GM20000 (cell line): ENCODE results near the gene MYRIP.

ENCODE experiments used
- DNase-seq: peaks from one replicate; pipeline ENCODE4 v3.0.0; 2012; ENCODE audit warnings: low spot score
- CTCF ChIP-seq: IDR thresholded peaks from 2 replicates; pipeline ENCODE4 v1.5.1; 2012; ENCODE audit warnings: mild to moderate bottlenecking, control low read depth; ENCODE audit errors: extremely low read depth, missing control alignments

MYRIP gene

GRCh38 chr3:40160933-40161332 is 351.5 kb downstream of the MYRIP start:
- DNase-seq = no peak
- no peak for TF ChIP-seq CTCF

GRCh38 chr3:40162616-40163015 is 353.2 kb downstream of the MYRIP start:
- no peak for TF ChIP-seq CTCF
- DNase-seq = no peak

- no peak for TF ChIP-seq CTCF
- no peak for DNase-seq
Measured at GRCh38 chr3:40166997-40167396, 357.6 kb downstream of the MYRIP start.

- DNase-seq = no peak
- no peak for TF ChIP-seq CTCF
Measured at GRCh38 chr3:40167958-40168357, 358.5 kb downstream of the MYRIP start.

DNA sequence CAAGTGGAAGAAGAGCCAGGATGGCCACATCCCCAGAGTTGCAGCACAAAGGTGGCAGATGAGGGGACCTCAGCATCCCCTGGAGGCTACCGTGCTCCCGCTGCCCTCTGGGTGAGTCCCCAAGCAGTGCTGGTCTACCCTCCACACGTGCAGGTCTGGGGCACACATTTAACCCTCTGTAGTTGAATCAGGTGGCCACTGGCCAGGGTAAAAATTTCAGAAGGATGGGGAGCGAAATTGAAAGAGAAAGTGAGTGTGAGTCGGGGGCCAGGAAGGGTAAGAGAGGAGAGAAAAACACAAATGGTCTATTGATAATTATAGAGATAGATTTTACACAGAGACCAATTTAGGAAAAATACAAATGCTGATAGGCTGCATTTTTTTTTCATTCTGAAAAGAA is 360.6 kb downstream of the MYRIP start:
- TF ChIP-seq CTCF = no peak
- DNase-seq = peak; percentile 18

DNA sequence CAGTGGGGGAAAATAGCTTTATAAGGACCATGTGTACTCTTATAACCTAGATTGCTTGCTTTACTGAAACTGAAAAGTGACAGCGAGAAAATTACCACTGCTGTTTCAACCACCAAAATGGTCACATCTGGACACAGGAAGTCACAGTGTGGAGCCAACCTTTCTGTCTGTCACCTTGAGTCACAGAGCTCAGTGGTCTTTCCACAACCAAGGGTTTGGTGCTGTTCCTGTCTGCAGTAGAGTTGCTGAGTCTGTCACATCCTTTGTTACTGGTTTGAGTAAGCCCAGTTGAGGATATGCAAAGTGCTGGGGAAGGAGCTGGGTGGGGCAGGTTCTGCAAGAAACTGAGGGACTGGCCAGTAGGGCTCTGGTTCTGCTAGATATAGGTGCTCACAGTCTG is 361.0 kb downstream of the MYRIP start:
- TF ChIP-seq CTCF = no peak
- peak; percentile 65 for DNase-seq

- DNase-seq = no peak
- TF ChIP-seq CTCF = no peak
Measured at GRCh38 chr3:40172560-40172959, 363.2 kb downstream of the MYRIP start.
